Measurements from ENCODE around the gene EDIL3.

Gene EDIL3

GRCh38 chr5:83900306-83900705 lies 484.4 kb downstream of the EDIL3 start:
- TF ChIP-seq CTCF (IDR thresholded peaks at IDR 0.05; ENCODE audit: extremely low read depth, missing control alignments), result no peak
- DNase-seq (ENCODE audit: low spot score), result no peak

GRCh38 chr5:83899326-83899970 lies 485.2 kb downstream of the EDIL3 start:
- no peak for DNase-seq (ENCODE audit: low spot score)
- TF ChIP-seq CTCF (IDR thresholded peaks at IDR 0.05; ENCODE audit: extremely low read depth, missing control alignments), result no peak

GRCh38 chr5:83895860-83896259 lies 488.8 kb downstream of the EDIL3 start:
- TF ChIP-seq CTCF (IDR thresholded peaks at IDR 0.05; ENCODE audit: extremely low read depth, missing control alignments), result no peak
- no peak for DNase-seq (ENCODE audit: low spot score)

GRCh38 chr5:83891261-83891660 lies 493.4 kb downstream of the EDIL3 start:
- TF ChIP-seq CTCF (IDR thresholded peaks at IDR 0.05; ENCODE audit: extremely low read depth, missing control alignments), result no peak
- DNase-seq (ENCODE audit: low spot score), result no peak

All from GM20000 (cell line).